HG02870 (cell line): ENCODE measurements around the gene MYO3B.
"Not testable (repeated sequence)": the region's sequence is repeated elsewhere in the genome, so short reads cannot be mapped to it uniquely, and the experiment has no call there.

Experiments
- ATAC-seq: cut with Tn5 transposase; IDR thresholded peaks from one replicate; pipeline ENCODE4 v1.9.1; 2021; ENCODE audit warnings: mild to moderate bottlenecking, moderate library complexity; ENCODE audit not compliant: unreplicated experiment

MYO3B gene

DNA sequence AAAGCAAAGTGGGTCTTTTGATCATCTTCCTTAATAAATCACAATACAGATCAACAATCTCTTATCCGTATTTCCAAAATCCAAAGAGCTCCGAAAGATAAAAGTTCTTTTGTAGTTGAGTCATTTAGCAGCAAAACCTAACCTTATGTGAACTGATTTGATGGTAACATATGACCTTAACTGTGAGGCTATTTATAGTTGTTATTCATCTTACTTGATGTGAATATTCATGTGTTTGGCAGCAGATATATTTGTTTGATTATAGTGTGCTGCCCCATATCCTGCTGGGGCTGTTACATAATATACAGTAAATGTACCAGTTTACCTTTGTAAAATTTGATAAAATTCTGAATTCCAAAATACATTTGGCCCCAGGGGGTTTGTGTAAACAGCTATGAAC is 158.5 kb downstream of the MYO3B start:
- ATAC-seq, result no peak

DNA sequence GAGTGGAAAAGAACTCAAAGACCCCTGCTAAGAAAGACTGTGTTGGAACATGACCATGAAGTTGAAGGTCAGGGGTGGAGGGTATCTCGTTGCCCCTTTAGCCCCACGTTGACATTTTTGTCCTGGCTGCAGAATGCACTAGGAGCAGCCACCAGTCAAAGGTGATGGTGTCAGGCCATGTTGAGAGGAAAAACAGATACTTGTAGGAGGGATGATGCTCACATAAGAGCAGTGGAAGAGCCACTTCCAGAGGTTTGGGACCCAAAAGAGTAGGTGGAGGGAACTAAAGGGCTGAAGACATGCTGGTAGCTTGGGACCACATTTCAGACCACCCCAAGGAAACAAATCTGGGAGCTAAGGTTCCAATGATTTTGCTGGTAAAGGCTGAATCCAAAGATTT is 159.0 kb downstream of the MYO3B start:
- no peak for ATAC-seq

DNA sequence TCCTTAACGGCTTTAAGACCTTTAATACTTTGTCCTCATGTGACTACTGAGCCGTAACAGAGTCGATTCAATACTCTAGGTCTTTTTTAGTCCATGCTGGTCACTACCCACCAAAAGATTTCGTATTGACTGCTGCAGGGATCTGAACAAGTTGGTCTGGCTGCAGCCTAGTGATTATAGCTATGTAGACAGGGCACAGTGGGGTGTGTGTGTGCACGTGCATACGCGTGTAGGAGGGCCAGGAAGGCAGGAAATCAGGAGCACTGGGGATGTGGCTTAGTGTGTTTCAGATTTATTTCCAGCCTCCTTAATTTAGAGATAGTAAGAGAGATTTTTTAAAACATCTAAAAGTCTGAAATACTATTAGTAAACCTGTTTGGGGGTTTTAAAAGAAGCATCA is 161.4 kb downstream of the MYO3B start:
- ATAC-seq, result no peak

DNA sequence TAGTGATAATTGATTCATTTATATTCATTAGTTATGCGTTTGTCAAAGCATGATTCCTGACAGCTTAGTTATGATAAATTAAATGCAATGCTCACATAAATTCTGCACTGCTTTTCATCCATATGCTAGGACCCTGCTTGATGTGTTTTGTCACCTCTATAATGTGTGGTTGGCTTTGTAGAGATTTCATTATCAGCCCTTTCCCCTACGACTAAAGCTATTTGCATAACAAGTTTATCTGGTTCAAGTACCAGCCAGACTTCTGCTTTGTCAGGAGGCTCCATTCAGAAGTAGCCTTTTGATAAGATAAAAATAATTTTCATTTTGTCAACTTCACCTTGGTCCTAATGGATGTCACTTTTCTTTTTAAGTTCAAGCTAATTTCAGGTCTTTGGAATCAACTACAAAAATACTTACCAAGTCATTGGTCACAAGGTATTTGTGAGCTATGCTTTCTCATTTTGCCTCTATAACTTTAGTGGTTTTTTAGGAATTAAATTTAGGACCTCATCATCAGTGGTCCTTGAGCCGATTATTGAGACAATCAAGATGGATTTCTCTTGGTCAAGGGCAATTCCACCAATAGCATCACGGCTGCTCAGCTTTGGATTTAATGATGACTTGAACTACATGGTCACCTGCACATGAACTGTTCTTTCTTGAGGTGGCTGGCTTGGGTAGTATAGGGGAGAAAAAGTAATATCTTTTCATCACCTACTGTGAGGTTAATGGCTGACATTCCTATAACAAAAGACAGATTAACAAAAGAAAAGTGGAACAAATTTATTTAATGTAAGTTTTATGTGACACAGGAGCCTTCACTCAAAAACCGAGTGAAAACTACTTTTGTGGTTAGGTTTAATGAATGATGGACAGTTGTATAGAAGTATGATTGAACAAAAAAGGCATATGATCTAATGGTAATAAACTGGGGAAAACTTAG is 162.1 kb downstream of the MYO3B start:
- ATAC-seq, result no peak

DNA sequence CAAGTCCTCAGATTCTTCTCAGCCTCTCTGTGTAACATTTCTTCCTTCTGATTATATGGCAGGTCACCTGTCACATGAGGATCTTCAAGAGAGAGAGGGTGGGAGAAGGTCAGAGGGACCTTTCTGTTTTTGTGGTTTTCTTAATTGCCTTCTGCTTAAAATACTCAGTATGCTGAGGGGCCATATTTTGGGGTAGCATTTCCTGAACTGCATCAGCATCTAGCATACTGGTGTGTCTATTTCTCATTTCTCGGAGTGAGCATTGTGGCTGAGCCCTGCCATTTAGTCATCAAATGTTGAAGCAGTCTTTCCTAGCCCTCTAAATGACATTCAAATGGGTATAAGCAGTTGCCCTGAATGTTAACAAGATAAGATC is 162.7 kb downstream of the MYO3B start:
- peak; percentile 71 for ATAC-seq

DNA sequence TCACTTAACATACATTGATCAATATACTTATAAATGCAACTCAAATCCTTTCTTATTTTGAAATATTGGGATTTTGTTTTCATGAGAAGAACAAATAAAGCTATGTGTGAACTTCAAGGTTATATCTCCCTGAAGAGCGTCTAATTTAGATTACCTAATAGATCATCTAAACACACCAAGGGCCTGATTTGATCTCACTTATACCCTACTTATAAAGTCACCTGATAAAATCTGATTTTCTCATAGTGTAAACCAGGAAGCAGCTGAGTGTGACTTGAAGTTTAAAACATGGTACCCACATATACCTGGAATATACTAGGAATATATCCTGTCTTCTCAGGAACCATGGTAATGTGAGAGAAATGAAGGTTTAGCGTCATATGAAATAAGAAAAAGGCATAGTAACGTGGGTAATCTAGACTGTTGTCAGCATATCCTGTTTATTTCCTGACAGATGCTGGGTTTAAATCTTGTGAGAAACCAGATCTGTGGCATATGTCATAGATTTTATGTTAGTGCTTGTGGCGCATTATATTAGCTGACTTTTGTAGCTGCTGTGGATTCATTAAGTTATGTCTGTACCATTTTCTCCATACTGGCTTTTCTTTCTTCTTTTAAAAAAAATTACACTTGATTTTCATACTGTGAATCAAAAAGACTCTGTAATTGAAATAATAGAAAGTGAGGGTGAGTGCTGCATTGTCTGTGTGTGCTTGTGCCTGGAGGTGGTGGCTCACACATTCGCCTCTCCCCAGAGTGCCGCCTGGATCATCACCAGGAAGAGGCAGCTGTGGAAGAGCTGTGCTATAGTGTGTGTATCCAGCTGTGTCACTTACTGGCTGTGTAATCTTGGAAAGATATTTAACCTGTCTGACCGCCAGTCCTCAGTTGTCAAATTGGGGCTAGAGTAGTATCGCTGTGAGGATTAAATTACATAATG is 164.0 kb downstream of the MYO3B start:
- ATAC-seq, result no peak

DNA sequence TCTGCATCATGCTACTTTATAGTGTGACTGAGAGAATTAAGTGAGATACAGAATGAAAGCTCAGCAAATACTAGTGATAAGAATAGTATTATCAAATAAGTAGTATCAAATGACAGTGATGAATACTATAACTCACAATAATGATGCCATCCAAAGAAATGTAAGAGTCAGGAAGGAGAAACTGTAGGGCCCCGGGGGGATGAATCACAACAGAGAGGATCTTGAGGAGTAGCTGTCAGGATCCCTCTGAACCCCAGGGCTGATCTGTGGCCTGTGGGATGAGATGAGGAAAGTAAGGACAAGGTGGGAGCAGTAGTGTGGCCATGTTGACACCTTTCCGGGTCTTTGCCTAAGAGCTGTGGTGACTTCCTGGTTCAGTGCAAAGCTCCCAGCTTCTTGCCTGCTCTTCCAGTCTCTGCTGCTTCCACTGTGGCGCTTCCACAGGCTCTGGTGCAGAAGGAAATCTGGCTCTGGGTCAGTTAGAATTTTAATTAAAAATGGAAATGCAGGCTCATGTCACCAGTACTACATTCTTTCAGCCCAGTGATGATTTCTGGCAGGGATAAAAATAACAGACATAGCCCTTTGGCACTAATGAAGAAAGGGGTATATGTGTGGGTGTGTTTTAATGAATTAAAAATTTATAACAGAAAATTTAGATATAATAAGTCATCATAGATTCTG is 166.9 kb downstream of the MYO3B start:
- ATAC-seq, result no peak

DNA sequence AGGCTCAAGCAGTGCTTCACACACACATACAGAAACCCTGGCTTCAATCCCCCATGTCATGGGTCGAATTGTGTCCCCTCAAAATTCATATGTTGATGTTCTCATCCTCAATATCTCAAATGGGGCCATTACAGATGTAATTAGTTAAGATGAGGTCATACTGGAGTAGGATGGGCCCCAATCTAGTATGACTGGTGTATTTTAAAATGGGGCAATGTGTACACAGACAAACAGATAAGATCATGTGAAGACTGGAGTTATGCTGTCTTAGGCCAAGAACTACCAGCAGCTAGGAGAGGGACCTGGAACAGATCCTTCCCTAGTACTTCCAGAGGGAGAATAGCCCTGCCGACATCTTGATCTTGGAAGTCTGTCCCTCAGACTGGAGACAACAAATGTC is 167.7 kb downstream of the MYO3B start:
- no peak for ATAC-seq

DNA sequence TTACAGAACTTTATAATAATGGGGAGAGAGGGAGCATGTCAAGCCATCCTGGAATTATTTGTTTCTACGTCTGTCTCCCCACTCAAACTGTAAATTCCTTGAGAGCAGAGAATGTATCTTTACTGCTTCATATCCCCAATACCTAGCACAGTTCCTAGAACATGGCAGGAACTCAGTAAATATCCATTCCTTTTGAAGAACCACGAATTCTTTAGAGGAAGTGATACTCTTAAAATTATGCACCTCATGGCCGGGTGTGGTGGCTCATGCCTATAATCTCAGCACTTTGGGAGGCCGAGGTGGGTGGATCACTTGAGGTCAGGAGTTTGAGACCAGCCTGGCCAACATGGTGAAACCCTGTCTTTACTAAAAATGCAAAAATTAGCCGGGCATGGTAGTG is 171.3 kb downstream of the MYO3B start:
- ATAC-seq, result not testable (repeated sequence)

DNA sequence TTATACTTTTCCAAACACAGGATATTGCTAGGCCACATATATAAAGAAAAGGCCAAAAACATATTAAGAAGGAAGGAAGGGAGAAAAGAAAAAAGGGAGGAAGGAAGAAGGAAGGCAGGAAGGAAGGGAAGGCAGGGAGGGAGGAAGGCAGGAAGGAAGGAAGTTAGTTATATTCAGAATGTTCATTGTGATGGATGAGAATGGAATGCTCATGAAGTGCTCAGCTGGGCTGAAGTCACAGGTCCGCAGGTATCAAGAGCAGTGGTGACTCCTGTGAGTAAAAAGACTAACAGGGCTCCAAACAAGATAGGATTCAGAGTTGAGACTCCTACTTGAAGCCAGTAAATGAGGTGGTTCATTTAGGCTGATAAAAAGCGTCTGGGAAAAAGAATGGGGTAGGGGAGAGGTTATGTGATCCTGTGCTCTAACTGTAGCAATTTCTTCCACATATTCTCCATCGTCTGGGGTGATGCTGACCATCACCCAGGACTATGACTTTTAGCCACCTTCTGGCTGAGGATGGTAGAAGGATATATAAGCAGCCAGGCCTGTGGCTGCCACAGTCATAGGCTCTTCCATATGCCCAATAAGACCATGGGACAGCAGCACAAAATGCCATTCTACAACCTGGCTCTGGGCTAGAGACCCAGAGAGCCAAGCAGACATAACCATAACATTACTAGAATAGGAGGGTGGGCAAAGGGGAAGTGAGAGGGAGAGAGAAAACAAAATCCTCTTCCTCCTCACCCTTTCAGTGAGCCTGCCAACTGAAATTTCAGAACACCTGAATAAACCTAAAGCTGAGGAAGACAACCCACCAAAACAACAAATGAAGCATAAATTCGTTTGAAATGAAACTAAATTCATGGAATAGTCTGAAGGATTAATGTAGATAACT is 173.2 kb downstream of the MYO3B start:
- no peak for ATAC-seq

DNA sequence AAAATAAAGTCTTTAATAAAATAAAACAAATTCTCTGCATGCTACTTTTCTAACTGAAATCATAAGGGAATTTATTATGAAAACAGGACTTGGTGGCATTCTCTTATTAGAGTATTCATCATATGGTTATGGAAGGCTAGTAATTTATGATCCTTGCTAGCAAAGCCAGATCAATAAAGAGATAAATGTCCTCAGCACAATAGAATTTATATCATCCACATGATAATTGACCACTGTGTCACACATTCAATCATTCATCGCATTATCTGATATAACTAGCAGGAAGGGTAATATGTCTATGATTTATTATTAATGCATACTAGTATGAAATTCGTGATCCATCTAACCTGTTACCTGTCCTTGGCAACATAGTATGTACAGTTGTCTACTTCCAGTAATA is 175.8 kb downstream of the MYO3B start:
- no peak for ATAC-seq

DNA sequence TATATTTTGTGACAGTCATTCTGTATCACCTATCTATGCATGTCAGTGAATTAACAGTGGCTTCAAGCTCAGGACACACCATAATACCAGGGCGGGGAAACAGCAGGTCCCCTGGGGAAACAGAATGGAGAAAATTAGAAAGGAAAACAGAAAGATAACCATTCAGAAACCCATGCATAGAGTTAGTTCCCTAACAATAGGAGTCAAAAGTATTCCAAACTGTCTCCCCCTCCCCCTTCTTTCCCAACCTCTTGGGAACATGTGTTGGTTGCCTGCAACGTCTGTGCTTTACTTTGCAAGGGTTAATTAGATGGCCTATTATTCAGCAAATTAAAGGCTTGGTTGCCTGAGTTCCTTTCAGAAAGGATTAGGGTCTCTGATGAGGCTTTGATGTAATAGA is 176.4 kb downstream of the MYO3B start:
- no peak for ATAC-seq

DNA sequence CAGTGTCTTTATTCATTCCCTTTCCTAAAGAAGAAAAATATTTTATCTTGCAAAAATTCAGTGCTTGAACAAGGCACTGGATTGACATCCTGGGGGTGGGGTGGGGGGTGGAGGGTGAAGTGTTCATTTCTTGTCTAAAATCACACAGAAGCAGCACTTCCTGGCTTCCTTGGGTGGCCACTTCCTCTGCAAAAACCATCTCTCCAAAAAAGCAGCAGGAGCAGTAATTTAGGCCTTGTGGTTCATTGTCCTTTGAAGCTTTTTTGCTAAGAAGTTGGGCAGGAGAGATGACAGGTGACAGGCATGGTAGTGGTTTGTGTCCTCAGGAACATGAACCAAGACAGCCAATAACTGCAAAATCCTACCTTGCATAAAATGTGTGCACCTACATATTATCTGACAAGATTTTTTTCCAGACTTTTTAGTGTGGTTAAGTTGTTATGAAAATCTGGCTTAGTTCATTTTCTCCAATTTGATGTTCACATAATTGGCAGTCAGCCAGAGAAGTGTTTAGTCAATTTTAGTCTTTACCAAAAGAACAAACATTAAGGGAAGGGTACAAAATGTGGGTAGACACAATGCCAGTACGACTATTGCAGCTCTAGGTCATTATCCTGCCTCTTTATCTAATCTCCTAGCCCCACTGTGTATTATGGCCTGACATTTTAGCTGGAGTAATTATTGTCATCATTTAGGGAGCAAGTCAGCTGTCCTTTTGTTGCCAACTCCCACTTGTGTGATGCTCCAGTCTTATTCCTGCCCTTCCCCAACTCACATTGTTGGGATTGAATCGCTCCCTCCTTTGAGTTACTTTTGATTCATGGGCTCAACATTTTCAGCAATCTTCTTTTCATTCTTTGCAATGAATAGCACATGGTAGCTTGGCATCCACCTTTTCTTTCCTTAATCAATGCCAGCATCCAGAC is 177.2 kb downstream of the MYO3B start:
- ATAC-seq, result no peak

DNA sequence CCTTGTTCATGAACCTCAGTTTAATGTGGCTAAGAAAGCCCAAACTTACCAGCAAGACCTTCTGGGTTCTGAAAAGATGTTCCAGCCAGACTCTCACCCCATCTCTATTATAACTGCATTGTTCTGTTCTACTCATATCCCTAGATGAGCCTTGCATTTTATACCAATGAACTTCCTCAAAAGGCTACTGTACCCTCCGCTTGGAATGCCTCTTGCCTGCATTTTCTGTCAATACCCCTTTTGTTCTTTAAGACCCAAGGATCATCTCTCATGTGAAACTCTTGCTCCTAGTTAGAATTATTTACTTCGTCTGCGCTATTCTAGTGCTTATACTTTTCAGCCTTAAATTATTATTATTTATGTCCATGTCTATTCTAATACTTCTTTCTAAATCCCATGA is 181.5 kb downstream of the MYO3B start:
- ATAC-seq, result no peak

DNA sequence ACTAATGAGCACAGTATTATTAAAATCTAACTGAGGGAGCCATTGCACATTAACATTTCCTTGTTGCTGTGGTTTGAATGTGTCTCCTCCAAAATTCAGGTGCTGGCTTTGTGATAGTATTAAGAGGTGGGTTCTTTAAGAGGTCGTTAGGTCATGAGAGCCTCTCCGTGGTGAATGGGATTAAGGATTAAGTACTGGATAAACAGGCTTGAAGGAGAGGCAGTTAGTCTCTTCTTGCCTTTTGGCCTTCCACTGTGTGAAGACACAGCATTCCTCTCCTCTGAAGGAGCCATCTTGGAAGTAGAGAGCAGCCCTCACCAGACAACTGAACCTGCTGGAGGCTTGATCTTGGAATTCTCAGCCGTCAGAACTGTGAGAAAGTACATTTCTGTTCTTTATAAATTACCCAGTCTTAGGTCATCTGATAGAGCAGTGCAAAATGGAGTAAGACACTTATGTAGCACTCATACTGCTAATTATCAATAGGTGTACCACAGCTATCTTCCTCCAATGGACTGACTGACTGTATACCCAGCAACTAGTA is 182.7 kb downstream of the MYO3B start:
- ATAC-seq, result no peak

DNA sequence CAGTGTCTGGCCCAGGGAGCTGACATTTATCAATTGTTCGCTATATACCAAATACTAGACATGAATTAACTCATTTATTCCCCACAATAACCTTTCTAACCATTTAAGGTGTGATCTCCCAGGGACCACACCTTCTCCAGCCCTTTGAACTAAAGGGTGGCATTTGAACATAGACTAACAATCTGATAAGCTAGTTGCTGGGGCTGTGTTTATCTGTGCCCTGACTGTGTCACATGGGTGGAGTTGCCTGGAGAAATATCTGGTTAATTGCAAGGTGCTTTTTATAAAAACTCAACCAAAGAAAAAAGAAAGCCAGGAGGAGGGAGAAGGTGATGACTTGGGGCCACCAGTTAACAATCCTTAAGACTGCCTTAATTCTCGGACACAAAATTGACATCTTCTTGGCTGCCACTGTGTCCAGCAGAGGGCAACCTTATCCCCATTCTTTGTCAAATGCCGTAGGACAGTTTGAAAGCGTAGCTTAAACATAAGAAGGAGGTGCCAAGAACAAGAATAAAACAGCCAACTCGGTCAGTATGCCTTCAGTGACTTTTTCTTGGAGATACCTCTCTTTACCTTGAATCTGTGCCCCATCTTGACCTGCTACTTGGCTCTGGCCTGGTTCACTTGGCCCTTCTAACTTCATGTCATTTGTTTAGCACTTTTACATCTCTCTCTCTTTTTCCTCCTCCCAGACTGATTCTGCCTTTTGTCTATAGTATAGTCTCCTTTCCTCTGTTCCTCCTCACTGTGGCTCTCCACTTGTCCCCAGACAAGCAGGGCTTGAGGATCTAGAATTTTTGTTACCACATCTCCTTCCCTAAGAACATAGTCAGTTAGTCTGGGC is 183.4 kb downstream of the MYO3B start:
- ATAC-seq, result no peak

DNA sequence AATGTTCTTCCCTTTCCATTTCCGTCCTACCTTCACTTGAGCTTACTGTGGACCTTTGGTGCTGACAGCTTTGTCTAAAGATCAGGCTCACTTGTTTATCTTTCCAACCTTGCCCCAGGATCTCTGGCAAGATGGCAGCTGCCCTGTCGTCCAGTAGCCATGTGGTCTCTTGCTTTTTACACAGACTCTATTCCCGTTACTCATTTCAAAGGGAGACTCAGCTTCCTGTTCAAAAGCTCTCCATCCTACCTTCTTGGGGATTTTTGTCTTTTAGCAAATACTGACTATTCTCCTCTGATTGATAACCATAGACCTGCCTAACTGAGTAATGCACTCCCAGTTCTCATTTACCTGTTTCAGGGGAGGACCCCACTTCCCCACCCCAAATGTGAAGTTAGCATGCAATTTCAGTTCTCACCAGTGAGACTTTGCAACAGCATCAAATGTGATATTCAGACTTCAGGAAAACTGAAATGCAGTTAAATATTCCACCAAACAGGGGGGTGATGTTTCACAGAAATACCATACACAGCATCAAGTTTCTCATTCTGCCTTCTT is 184.4 kb downstream of the MYO3B start:
- no peak for ATAC-seq
